HEK293T (cell line): ENCODE measurements around the gene REPIN1.

ENCODE experiments used
- CTCF ChIA-PET: fragments of 350-600 bp; formaldehyde crosslinking; extraction: SDS; loops from one replicate; lab custom pipeline; 2021; ENCODE audit warnings: antibody characterized with exemption, inconsistent platforms; lab: Yijun Ruan, JAX
- POLR2A ChIA-PET: fragments of 350-600 bp; formaldehyde crosslinking; extraction: SDS; loops from one replicate; lab custom pipeline; 2020; ENCODE audit warnings: antibody characterized with exemption, inconsistent platforms; lab: Yijun Ruan, JAX
- DNase-seq: peaks from one replicate; pipeline ENCODE4 v3.0.0; 2012; ENCODE audit warnings: mixed read lengths; ENCODE audit errors: extremely low spot score
- ARNT ChIP-seq: fragments of 450-650 bp; IDR thresholded peaks from 2 replicates; pipeline ENCODE4 v1.6.1; 2017; ENCODE audit warnings: mild to moderate bottlenecking
- BHLHE40 ChIP-seq: fragments of 450-650 bp; IDR thresholded peaks from 2 replicates; pipeline ENCODE4 v1.6.1; 2016; ENCODE audit warnings: mild to moderate bottlenecking, moderate library complexity, borderline replicate concordance
- CTBP1 ChIP-seq: fragments of 450-650 bp; IDR thresholded peaks from 2 replicates; pipeline ENCODE4 v1.6.1; 2016; ENCODE audit warnings: borderline replicate concordance
- ELF4 ChIP-seq: fragments of 450-650 bp; IDR thresholded peaks from 2 replicates; pipeline ENCODE4 v1.6.1; 2017; ENCODE audit warnings: antibody characterized with exemption
- FOXA1 ChIP-seq: fragments of 450-650 bp; IDR thresholded peaks from 2 replicates; pipeline ENCODE4 v1.6.1; 2016; ENCODE audit warnings: mild to moderate bottlenecking
- FOXK2 ChIP-seq: fragments of 450-650 bp; IDR thresholded peaks from 2 replicates; pipeline ENCODE4 v1.6.1; 2016; ENCODE audit warnings: mild to moderate bottlenecking
- FOXM1 ChIP-seq: fragments of 450-650 bp; IDR thresholded peaks from 2 replicates; pipeline ENCODE4 v1.6.1; 2017; ENCODE audit warnings: mild to moderate bottlenecking, borderline replicate concordance
- HDGF ChIP-seq: fragments of 450-650 bp; IDR thresholded peaks from 2 replicates; pipeline ENCODE4 v1.6.1; 2017; ENCODE audit warnings: antibody characterized with exemption, borderline replicate concordance
- L3MBTL2 ChIP-seq: fragments of 450-650 bp; conservative IDR thresholded peaks from 2 replicates; pipeline ENCODE4 v1.6.1; 2016; ENCODE audit warnings: mild to moderate bottlenecking
- LEF1 ChIP-seq: fragments of 450-650 bp; IDR thresholded peaks from 2 replicates; pipeline ENCODE4 v1.6.1; 2017; ENCODE audit warnings: mild to moderate bottlenecking, borderline replicate concordance
- NFRKB ChIP-seq: fragments of 450-650 bp; IDR thresholded peaks from 2 replicates; pipeline ENCODE4 v1.6.1; 2016; ENCODE audit warnings: mild to moderate bottlenecking, moderate library complexity
- PKNOX1 ChIP-seq: fragments of 450-650 bp; IDR thresholded peaks from 2 replicates; pipeline ENCODE4 v1.6.1; 2016
- SP1 ChIP-seq: fragments of 450-650 bp; IDR thresholded peaks from 2 replicates; pipeline ENCODE4 v1.6.1; 2017
- SUZ12 ChIP-seq: fragments of 450-650 bp; IDR thresholded peaks from 2 replicates; pipeline ENCODE4 v1.6.1; 2016; ENCODE audit warnings: mild to moderate bottlenecking
- TARDBP ChIP-seq: fragments of 450-650 bp; IDR thresholded peaks from 2 replicates; pipeline ENCODE4 v1.6.1; 2016
- ZNF384 ChIP-seq: fragments of 450-650 bp; IDR thresholded peaks from 2 replicates; pipeline ENCODE4 v1.6.1; 2016

REPIN1 gene

DNA sequence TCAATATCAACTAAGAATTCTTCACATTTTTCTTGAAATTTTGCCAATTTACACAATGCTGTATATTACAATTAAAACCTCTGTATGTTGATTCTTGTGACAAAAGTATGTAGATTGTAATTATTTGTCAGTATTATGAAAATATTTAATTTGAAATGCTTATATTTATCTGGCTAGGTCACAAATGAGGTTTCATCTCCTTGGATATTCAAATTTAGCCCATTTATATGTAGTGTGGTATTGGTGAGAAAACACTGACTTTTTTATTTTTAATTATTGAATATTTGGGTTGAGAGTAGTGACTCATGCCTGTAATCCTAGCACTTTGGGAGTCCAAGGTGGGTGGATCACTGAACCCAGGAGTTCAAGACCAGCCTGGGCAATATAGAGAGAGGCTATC is 24.3 kb upstream of the REPIN1 start:
- TF ChIP-seq HDGF (no peak), SP1 (no peak), SUZ12 (no peak), L3MBTL2 (no peak), ELF4 (no peak), ARNT (no peak), FOXA1 (no peak), NFRKB (no peak), FOXM1 (no peak), CTBP1 (no peak), FOXK2 (no peak), PKNOX1 (no peak), ZNF384 (no peak), LEF1 (no peak), TARDBP (no peak), BHLHE40 (no peak)
- CTCF ChIA-PET = no interaction called here
- POLR2A ChIA-PET = interaction anchor here (0.6 kb wide), 1 partner anchor 516 kb away, joined by 4 read pairs; no protein-coding TSS in a partner anchor
- DNase-seq = no peak

DNA sequence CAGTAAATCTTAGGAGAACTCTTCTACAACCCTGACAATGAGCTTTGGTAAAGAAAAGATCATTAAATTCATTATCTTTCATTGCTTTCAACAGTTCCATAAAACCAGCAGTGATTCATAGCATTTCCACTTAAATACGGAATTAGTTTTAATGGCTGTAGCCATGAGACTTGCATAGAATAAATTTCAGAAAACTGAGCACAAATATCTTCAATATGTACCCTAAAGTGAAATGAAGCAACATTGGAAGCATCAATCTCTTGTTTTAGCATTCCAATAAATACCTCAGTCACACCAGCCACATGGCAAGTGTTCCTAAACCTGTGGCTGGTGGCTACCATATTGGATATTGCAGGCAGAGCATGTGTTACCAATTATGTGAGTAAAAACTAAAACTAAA is 23.6 kb upstream of the REPIN1 start:
- DNase-seq = no peak
- TF ChIP-seq ZNF384 = no peak
- TF ChIP-seq BHLHE40 = no peak
- no peak for TF ChIP-seq L3MBTL2
- no peak for TF ChIP-seq PKNOX1
- no peak for TF ChIP-seq NFRKB
- TF ChIP-seq FOXK2 = no peak
- no peak for TF ChIP-seq TARDBP
- TF ChIP-seq SP1 = no peak
- no peak for TF ChIP-seq CTBP1
- TF ChIP-seq FOXM1 = no peak
- no peak for TF ChIP-seq HDGF
- no peak for TF ChIP-seq LEF1
- no peak for TF ChIP-seq FOXA1
- no peak for TF ChIP-seq ARNT
- TF ChIP-seq ELF4 = no peak
- TF ChIP-seq SUZ12 = no peak
- ChIA-PET CTCF (no interaction called here), POLR2A (interaction anchor here (0.6 kb wide), 1 partner anchor 516 kb away, joined by 4 read pairs; no protein-coding TSS in a partner anchor)

GRCh38 chr7:150346922-150347321 is 21.7 kb upstream of the REPIN1 start:
- DNase-seq = no peak
- ChIA-PET POLR2A (interaction anchor here (1.2 to 1.5 kb wide), 2 partner anchors 22 to 24 kb away, joined by 3 to 4 read pairs; partner anchors contain the start of genes ACTR3C, LRRC61 and REPIN1), CTCF (interaction anchor here (1.4 kb wide), 1 partner anchor 15 kb away, joined by 3 read pairs; no protein-coding TSS in a partner anchor)
- TF ChIP-seq L3MBTL2 (no peak), FOXM1 (no peak), PKNOX1 (no peak), ZNF384 (no peak), SP1 (no peak), LEF1 (no peak), BHLHE40 (no peak), TARDBP (no peak), HDGF (no peak), ELF4 (no peak), FOXK2 (no peak), NFRKB (no peak)

DNA sequence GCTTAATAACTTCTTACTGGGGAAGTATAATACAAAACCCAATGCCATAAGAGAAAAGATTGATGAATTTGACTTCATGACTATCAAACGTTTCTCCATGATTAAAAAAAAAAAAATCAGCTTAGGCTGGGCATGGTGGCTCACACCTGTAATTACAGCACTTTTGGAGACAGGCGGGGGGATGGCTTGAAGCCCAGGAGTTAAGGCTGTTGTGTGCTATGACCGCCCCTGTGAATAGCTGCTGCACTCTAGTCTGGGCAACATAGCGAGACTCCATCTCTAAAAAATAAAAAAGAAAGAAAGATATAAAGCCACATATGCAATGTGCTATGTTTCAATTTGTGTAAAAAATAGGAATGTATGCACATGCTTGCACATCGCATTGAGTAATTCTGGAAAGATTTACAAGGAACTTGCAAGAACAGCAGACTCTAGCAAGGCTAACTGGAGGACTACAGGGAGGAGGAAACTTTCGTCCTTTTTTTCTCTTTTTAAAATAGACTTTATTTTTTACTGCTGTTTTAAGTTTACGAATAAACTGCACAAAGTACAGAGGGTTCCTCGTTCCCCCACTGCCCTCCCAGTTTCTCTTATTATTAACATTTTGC is 16.9 kb upstream of the REPIN1 start:
- POLR2A ChIA-PET = no interaction called here
- no peak for DNase-seq
- TF ChIP-seq L3MBTL2 = no peak
- TF ChIP-seq ELF4 = no peak
- TF ChIP-seq ZNF384 = peak; percentile 51; the same call in 1 of the 2 replicates
- no peak for TF ChIP-seq HDGF
- TF ChIP-seq FOXK2 = no peak
- TF ChIP-seq PKNOX1 = no peak
- no peak for TF ChIP-seq SP1
- TF ChIP-seq SUZ12 = no peak
- CTCF ChIA-PET = no interaction called here

- no peak for DNase-seq
- no peak for TF ChIP-seq ARNT
- POLR2A ChIA-PET = interaction anchor here (1.0 to 3.4 kb wide), 4 partner anchors 13 to 32 kb away, joined by 3 to 22 read pairs (median 5); partner anchors contain the start of genes ACTR3C, LRRC61 and REPIN1
- CTCF ChIA-PET = interaction anchor here (0.5 to 2.5 kb wide), 3 partner anchors 11 to 1441 kb away, joined by 7 to 10 read pairs (median 9); no protein-coding TSS in a partner anchor
These were observed 13.0 kb upstream of the REPIN1 start for GRCh38 chr7:150355666-150356059.
